OCI-M1 (cell line): ENCODE data around the gene CCT7.

Experiments used
- DNase-seq: peaks from one replicate; lab custom pipeline; 2025; lab: John Stamatoyannopoulos, UW

CCT7 gene

GRCh38 chr2:73225513-73226360 is 8.4 kb upstream of the CCT7 start:
- no peak for DNase-seq

- DNase-seq: no peak
Measured at GRCh38 chr2:73227086-73227485, 7.0 kb upstream of the CCT7 start.

GRCh38 chr2:73228631-73229030 is 5.5 kb upstream of the CCT7 start:
- DNase-seq: no peak

GRCh38 chr2:73232403-73233153 is 1.5 kb upstream of the CCT7 start:
- DNase-seq: peak; percentile 30

- peak; percentile 97 for DNase-seq
Measured at GRCh38 chr2:73233154-73233931, 765 bp upstream of the CCT7 start, which contains the start of gene PRADC1. TSS of gene PRADC1 (minus strand) at chr2:73233239. CDS start at chr2:73233160, 79 bp downstream.

GRCh38 chr2:73235315-73236028 is 1.4 kb downstream of the CCT7 start:
- no peak for DNase-seq

- DNase-seq: no peak
Measured at GRCh38 chr2:73237168-73237567, 3.1 kb downstream of the CCT7 start.

GRCh38 chr2:73238149-73238548 is 4.0 kb downstream of the CCT7 start:
- DNase-seq: no peak

GRCh38 chr2:73238976-73239375 is 4.9 kb downstream of the CCT7 start:
- DNase-seq: no peak

- DNase-seq: no peak
Measured at GRCh38 chr2:73239776-73240175, 5.7 kb downstream of the CCT7 start.

- DNase-seq: peak; percentile 15
Measured at GRCh38 chr2:73243884-73244570, 9.9 kb downstream of the CCT7 start.

GRCh38 chr2:73244580-73244979 is 10.5 kb downstream of the CCT7 start:
- DNase-seq: no peak

GRCh38 chr2:73246850-73247249 is 12.7 kb downstream of the CCT7 start:
- DNase-seq: no peak

GRCh38 chr2:73249636-73250035 is 15.5 kb downstream of the CCT7 start:
- DNase-seq: no peak

GRCh38 chr2:73250872-73251846 is 17.1 kb downstream of the CCT7 start:
- no peak for DNase-seq

- DNase-seq: no peak
Measured at GRCh38 chr2:73252238-73253027, 18.3 kb downstream of the CCT7 start.

- DNase-seq: peak; percentile 40
Measured at GRCh38 chr2:73253400-73253799, 19.3 kb downstream of the CCT7 start.

- peak; percentile 76 for DNase-seq
Measured at GRCh38 chr2:73253901-73254300, 19.8 kb downstream of the CCT7 start.
